Heart right ventricle (tissue), 16 donors: ENCODE data around the gene IGF1R. TPM values are rescaled to one million over a fixed set of nuclear protein-coding genes. Genes with fewer than 3 reads are reported as not detected.

ENCODE experiments used
- ATAC-seq, 8 donors: fragments of 200-7000 bp; cut with Tn5 transposase; one replicate each; pipeline ENCODE4 v1.9.1; 2020; ENCODE audit warnings: mild to moderate bottlenecking in 8 of 8, moderate library complexity in 8 of 8, moderate number of reproducible peaks in 1 of 8
- DNase-seq, 2 donors: peaks; one replicate each; pipeline ENCODE4 v3.0.0-alpha.2; 2020
- H3K27ac ChIP-seq, 10 donors: fragments of 200-600 bp; sonication (generic) in 2 of 10; one replicate each; pipeline versions ENCODE4 v1.5.0 to v1.8.0; 2020 to 2022; ENCODE audit warnings: mild to moderate bottlenecking in 3 of 10
- H3K27me3 ChIP-seq, 7 donors: fragments of 200-600 bp; one replicate each; pipeline ENCODE4 v1.8.0; 2021 to 2022; ENCODE audit warnings: mild to moderate bottlenecking in 2 of 7
- H3K36me3 ChIP-seq, 9 donors: fragments of 200-600 bp; sonication (generic) in 1 of 9; one replicate each; pipeline versions ENCODE4 v1.5.0 to v1.8.0; 2020 to 2022; ENCODE audit warnings: mild to moderate bottlenecking in 2 of 9
- H3K4me1 ChIP-seq, 9 donors: fragments of 200-600 bp; sonication (generic) in 1 of 9; one replicate each; pipeline versions ENCODE4 v1.5.0 to v1.8.0; 2020 to 2022; ENCODE audit warnings: mild to moderate bottlenecking in 4 of 9
- H3K4me3 ChIP-seq, 10 donors: fragments of 200-600 bp; sonication (generic) in 2 of 10; one replicate each; pipeline versions ENCODE4 v1.5.0 to v1.8.0; 2020 to 2022; ENCODE audit warnings: mild to moderate bottlenecking in 7 of 10, moderate library complexity in 2 of 10
- H3K9me3 ChIP-seq, 11 donors: fragments of 200-600 bp in 10 of 11; sonication (generic) in 2 of 11; one replicate each; pipeline versions ENCODE4 v1.5.0 to v1.8.0; 2013 to 2022; ENCODE audit warnings: mild to moderate bottlenecking in 2 of 11, control low read depth in 1 of 11, moderate library complexity in 1 of 11
- WGBS, 2 donors: extraction: QIAGEN DNeasy Blood & Tissue Kit; methylation state at CpG; one replicate each; pipeline ENCODE4 v1.1.7; 2013; ENCODE audit warnings: inconsistent platforms in 1 of 2; 5-methylcytosine and 5-hydroxymethylcytosine counted together
- intact Hi-C, 10 donors: fragments of 100-400 bp; cut with DNase I; formaldehyde crosslinking; loops; one replicate each; pipeline versions ENCODE4 v1.11.1 to v1.14.2; 2022
- long read RNA-seq, 3 donors: library from polyadenylated mRNA; unstranded; transcript quantifications; one replicate each; pipeline ENCODE4 v2.0.0, GENCODE V29; 2020 to 2021
- polyA plus RNA-seq, 2 donors: library from polyadenylated mRNA; stranded (reverse); fragments of 200-250 nt; gene quantifications; one replicate each; pipeline ENCODE4 v1.2.3, GENCODE V29; 2013
- total RNA-seq, 10 donors: library from RNA; stranded (reverse); fragmentation: NEBNext Ultra II Directional in 3 of 10; extraction: Animal tissue kit (Norgen Biotek cat#: 25700) in 3 of 10; gene quantifications; one replicate each; pipeline versions ENCODE4 v1.2.1 to v1.2.4, GENCODE V29; 2021 to 2023
- TF ChIP-seq, protein P1 (sequence below), 9 donors: fragments of 200-600 bp; sonication (generic) in 2 of 9; IDR thresholded peaks; one replicate each; pipeline versions ENCODE4 v1.5.0 to v1.8.0; 2021 to 2022; ENCODE audit warnings: antibody characterized with exemption in 9 of 9, mild to moderate bottlenecking in 5 of 9, moderate library complexity in 1 of 9
- donor health status: Arrhythmogenic right ventricular cardiomyopathy.
- donor health status: ischemic (EF 13 %, LVEDD 7.1; RV severe dilation, severe dysfunction).
- donor health status: healthy with polysubstance abuse.
- donor health status: DM: no; HTN: yes; CAD: no.
- donor health status: DM: no; HTN: no; CAD: no.
- donor health status: ischemic (EF 25% LVEDD 6.9; RV normal size, moderate dysfunction).
- donor health status: ischemic (EF 25% LVEDD 5.7; RV mildly dilated, moderate dysfunction).
- donor health status: healthy.
- donor health status: DM: yes; HTN: yes; CAD: no.
- donor health status: Ischemic cardiomyopathy.
- donor health status: ischemic (EF 35%, LVEDD 5.7; RV mildly dilated, moderate dysfunction).
- donor health status: nonischemic (EF 11% LVEDD 7.7; RV severe dilation, severe dysfunction).
- donor health status: DM: yes; HTN: yes; CAD: no.
- donor health status: PGD.
- donor health status: ischemic (EF 29% LVEDD 5.4; RV normal size, mild dysfunction).
- donor health status: nonischemic (EF 23%, LVEDD 6.1; RV moderate dilation, normal function).

The IGF1R gene
- total RNA-seq (10 to 100 TPM; 32.3 to 88.2 (median 50.0) TPM), polyA plus RNA-seq (1 to 10 TPM; 3.4 to 8.4 TPM)
- long read RNA-seq, donor 1, partial matches to known transcripts: 0 of 9 reads
- long read RNA-seq, donor 1, other reads (novel, unspliced or antisense): 9 of 9 reads
- long read RNA-seq, donor 2, full-length matches to known transcripts: 1 of 15 reads
- long read RNA-seq, donor 2, partial matches to known transcripts: 5 of 15 reads
- long read RNA-seq, donor 2, other reads (novel, unspliced or antisense): 9 of 15 reads
- long read RNA-seq, donor 3, partial matches to known transcripts: 9 of 48 reads
- long read RNA-seq, donor 3, other reads (novel, unspliced or antisense): 39 of 48 reads

GRCh38 chr15:98647774-98648653, at the start of gene IGF1R:
IGF1R (plus strand) TSS chr15:98648539; CDS start chr15:98649582, 1,043 bp downstream.
- H3K36me3 ChIP-seq: no peaks in the 10 kb centered on the region
- intact Hi-C loops: loop anchor here (1.0 to 10.0 kb wide), 13 partner anchors 103 to 429 kb away; no protein-coding TSS in a partner anchor
- peaks cover 0 to 77% (median 39%) of the 10 kb centered on the region in 7 donors for H3K27me3 ChIP-seq
- ATAC-seq (peak; percentile 70 to 89 (median 80)), DNase-seq (peak; percentile 85 to 88)
- WGBS, 2 donors: 1% methylated on average over 69 to 106 of the region's 106 CpGs
- TF ChIP-seq, protein P1, sequence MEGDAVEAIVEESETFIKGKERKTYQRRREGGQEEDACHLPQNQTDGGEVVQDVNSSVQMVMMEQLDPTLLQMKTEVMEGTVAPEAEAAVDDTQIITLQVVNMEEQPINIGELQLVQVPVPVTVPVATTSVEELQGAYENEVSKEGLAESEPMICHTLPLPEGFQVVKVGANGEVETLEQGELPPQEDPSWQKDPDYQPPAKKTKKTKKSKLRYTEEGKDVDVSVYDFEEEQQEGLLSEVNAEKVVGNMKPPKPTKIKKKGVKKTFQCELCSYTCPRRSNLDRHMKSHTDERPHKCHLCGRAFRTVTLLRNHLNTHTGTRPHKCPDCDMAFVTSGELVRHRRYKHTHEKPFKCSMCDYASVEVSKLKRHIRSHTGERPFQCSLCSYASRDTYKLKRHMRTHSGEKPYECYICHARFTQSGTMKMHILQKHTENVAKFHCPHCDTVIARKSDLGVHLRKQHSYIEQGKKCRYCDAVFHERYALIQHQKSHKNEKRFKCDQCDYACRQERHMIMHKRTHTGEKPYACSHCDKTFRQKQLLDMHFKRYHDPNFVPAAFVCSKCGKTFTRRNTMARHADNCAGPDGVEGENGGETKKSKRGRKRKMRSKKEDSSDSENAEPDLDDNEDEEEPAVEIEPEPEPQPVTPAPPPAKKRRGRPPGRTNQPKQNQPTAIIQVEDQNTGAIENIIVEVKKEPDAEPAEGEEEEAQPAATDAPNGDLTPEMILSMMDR (IDR thresholded peaks at IDR 0.05): peak in 5 of 9 donors; percentile 4 to 37 (median 29)
- peak within 1 kb of the TSS; percentile 89 to 95 (median 92) for H3K27ac ChIP-seq
- no peaks in the 10 kb centered on the region for H3K9me3 ChIP-seq
- peaks cover 0 to 40% (median 25%) of the 10 kb centered on the region in 9 donors for H3K4me1 ChIP-seq
- peak within 1 kb of the TSS; percentile 81 to 93 (median 89) for H3K4me3 ChIP-seq

- peaks cover 0 to 12% (median 0%) of the 10 kb centered on the region in 9 donors for H3K4me1 ChIP-seq
- WGBS, 2 donors: 25 to 30% methylated on average over 15 of the region's 15 CpGs
- no peaks in the 10 kb centered on the region for H3K36me3 ChIP-seq
- H3K27ac ChIP-seq: peak overlapping the region in 2 of 10 donors; percentile 34 to 78
- intact Hi-C loops: loop anchor here in 1 of 10 donors (5.0 kb wide), 1 partner anchor 38 kb away; no protein-coding TSS in a partner anchor
- peak overlapping the region in 9 of 10 donors; percentile 16 to 54 (median 45) for H3K4me3 ChIP-seq
- H3K9me3 ChIP-seq: no peaks in the 10 kb centered on the region
- ATAC-seq: peak in 7 of 8 donors; percentile 39 to 74 (median 62)
- peak; percentile 15 to 35 for DNase-seq
- H3K27me3 ChIP-seq: peaks cover 0 to 44% (median 28%) of the 10 kb centered on the region in 7 donors
- TF ChIP-seq, protein P1 (IDR thresholded peaks at IDR 0.05): no peak
Observed at GRCh38 chr15:98599909-98600691, 48.2 kb upstream of the IGF1R start.

DNA sequence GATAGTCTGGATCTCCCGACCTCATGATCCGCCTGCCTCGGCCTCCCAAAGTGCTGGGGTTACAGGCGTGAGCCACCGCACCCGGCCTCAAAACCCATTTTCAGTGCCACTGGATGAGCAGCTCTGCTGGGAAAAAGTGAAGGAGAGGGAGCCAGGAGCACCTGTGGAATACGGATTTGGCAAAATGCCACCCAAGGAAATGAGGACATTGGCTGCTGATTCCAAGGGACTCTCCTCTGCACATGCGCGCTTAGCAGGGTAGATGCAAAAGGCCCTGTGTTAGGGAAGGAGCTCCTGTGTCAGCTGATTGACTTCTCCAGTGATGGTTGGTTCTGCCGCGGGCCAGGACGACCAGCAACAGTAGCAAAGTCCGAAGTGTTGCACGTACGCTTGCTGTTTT, 43.4 kb upstream of the IGF1R start:
- DNase-seq (no peak), ATAC-seq (no peak)
- Histone ChIP-seq H3K4me3 (no peak overlapping the region), H3K9me3 (no peaks in the 10 kb centered on the region), H3K27ac (no peak overlapping the region), H3K36me3 (no peaks in the 10 kb centered on the region), H3K27me3 (peaks cover 0 to 39% (median 11%) of the 10 kb centered on the region in 7 donors), H3K4me1 (peaks cover 0 to 8% (median 0%) of the 10 kb centered on the region in 9 donors)
- TF ChIP-seq, protein P1 (IDR thresholded peaks at IDR 0.05): no peak
- 85 to 91% methylated on average over 15 of the region's 15 CpGs for WGBS, 2 donors
- intact Hi-C loops: no loop called here
